Activated CD8-positive, alpha-beta memory T cell treated with anti-CD3 and anti-CD28 coated beads for 1 hour (primary cell): Measurements from ENCODE around the gene DAZAP1.

Experiments used
- DNase-seq, 2 donors: peaks; one replicate each; pipeline ENCODE4 v3.0.0-alpha.2; 2020; ENCODE audit warnings: low read depth in 1 of 2; ENCODE audit errors: extremely low read depth in 1 of 2

The DAZAP1 gene

DNA sequence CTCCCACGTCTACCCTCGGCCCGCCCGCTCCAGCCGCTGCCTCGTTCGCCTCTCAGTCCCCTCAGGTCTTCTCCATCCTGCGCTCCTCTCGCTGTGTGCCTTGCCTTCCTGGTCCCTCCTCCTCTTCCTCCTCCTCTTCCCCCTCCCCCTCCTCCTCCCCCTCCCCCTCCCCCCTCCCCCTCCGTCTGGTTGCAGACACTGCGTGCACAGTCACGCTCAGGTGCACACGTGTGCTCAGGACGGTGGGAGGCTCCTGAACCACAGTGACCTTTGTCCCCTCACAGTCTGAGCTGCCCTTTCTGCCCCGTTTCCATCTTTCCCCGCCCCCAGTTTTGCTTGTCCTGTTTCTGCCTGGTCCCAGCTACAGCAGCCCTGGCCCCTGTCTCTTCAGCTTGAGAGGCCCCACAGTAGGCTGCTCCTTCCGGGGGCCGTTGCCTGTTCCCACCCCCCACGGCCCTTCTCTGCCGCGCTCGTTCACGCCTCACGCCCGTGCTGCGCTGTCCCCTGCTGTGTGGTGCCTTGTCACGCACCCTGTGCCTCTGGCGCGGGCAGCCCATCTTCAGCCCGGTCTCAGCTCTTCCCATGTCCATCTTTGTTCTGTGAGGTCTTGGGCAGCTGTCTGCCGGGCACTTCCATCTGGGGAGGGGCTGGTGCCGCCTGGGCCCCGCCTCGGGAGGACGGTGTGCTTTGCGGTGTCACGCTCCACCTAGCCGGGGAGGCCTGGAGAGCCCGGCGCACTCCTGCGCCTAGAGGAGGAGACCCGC lies 17.0 kb downstream of the DAZAP1 start:
- no peak for DNase-seq

DNA sequence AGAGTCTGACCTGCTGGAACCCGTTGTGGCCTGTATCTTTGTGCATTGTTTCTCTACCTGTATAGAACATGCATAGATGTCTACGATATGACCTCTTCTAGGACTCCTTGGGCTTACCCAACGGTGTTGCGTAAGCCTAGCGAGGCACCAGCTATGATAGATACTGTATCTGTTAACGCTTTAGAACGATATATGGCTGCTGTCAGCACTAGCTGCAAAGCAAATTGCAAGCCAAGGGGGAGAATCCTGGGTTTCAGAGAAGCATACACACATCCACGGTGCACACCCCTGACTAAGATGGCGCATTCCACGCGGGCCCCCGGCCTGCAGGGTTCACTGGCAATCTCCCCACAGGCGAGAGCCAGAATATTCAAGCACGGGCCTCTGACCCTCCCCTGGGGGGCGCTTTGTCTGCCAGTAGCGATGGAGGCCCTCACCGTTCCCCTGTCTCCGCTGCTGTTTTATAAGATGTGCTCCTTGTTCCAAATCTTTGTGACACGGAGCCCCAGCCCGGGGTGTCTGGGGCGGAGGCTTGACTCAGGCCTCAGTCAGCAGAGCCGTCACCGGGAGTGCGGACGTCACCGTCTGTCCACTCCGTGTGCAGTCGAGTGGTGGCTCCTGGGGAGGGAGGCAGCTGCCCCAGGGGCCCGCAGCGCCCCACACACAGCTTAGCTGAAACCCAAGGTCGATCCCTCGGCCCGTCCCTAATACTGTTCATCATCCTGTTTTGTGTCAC lies 17.9 kb downstream of the DAZAP1 start:
- DNase-seq: no peak

DNA sequence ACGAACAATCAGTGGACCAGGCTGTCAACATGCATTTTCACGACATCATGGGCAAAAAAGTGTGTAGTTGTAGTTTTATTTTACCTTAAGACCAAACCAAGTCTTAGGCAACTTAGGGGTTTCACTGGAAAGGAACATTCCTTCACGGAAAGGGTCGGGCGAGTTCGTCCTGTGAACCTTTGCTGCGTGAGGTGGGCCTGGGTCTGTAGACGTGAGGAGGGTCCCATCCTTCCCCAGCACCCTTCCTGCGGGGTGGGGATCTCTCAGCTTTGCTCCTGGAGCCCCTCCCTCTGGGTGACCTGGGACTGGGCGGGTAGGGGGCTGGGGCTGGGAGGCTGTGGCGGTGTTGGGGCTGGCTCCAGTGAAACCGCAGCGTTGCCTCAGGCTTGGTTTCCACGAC lies 18.5 kb downstream of the DAZAP1 start:
- no peak for DNase-seq

- DNase-seq: no peak
Measured at GRCh38 chr19:1426736-1427135, 19.4 kb downstream of the DAZAP1 start.

- DNase-seq: no peak
Measured at GRCh38 chr19:1427221-1427920, 20.0 kb downstream of the DAZAP1 start.

- no peak for DNase-seq
Measured at GRCh38 chr19:1428738-1429391, 21.5 kb downstream of the DAZAP1 start.

DNA sequence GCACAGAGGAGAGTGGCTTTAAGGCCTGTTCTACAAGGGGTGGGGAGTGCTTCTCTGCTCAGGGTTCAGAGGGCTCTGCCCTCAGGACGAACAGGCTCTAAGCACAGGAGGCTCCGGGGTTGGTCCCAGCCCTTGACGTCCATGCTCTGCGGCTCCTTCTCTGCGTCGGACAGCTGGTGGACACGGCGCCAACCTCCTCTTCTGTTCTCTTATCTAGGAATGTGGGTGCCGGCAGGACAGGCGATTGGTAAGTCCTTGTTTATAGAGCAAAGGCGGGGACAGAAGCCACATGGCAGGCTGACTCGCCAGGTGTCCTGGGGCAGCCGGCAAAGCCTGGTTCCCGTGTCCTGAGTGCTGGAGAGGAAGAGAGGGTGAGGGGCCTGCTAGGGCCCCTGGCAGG lies 22.4 kb downstream of the DAZAP1 start:
- DNase-seq: no peak

DNA sequence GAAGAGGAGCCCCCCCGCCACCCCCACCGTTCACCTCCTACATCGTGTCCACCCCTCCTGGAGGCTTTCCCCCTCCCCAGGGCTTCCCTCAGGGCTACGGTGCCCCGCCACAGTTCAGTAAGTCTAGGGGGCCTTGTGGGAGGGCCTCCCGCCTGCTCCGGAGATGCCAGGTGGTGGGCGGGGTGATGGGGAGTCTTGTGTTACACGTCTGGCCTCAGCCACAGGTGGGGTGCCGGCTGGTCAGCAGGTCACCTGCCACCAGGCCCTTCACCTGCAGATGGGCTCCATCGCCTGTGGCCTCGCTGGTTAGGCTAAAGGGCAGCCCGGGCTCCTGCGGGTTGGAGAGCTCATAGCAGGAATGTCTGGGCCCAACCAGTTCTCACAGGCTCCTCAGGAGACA lies 22.9 kb downstream of the DAZAP1 start:
- DNase-seq: no peak

DNA sequence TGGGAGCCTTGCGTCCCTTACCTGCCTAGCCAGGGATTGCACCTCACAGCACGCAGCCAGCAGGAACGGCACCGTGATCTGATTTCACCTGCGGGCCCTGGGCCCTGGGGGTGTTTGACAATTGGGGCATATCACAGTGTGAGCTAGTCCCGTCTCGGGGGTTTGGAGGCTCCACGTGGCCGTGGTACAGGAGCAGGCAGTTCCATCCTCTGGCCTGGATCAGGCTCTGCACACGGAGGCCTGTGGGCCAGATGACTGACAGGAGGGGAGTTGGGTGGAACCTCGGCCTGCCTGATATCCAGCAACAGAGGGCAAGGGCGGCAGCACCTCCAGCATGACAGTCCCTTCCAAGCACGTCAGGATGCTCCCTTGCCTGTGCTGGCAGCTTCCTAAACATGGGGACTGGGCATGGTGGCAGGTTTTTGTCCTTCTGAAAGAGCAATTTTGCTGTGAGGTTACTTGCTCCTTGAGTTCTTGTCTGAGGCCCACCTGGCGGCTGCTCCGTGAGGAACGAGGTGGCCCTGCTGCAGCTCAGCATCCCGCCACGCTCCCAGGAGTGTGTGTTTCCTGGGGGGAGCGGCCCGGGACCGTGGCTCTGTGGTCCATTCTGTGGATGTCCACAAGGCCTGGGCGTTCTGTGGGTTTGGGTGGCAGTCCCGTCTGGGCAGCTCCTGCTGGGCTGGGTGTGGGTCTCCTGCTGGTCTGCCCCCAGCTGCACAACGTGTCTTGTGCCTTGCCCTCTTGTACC lies 24.5 kb downstream of the DAZAP1 start:
- no peak for DNase-seq

- DNase-seq: no peak
Measured at GRCh38 chr19:1432507-1432887, 25.1 kb downstream of the DAZAP1 start.

- no peak for DNase-seq
Measured at GRCh38 chr19:1433119-1434039, 26.0 kb downstream of the DAZAP1 start.

GRCh38 chr19:1434040-1434366 lies 26.6 kb downstream of the DAZAP1 start:
- DNase-seq: no peak

GRCh38 chr19:1434577-1435060 lies 27.2 kb downstream of the DAZAP1 start:
- DNase-seq: no peak

- DNase-seq: no peak
Measured at GRCh38 chr19:1435378-1435989, 28.1 kb downstream of the DAZAP1 start.

DNA sequence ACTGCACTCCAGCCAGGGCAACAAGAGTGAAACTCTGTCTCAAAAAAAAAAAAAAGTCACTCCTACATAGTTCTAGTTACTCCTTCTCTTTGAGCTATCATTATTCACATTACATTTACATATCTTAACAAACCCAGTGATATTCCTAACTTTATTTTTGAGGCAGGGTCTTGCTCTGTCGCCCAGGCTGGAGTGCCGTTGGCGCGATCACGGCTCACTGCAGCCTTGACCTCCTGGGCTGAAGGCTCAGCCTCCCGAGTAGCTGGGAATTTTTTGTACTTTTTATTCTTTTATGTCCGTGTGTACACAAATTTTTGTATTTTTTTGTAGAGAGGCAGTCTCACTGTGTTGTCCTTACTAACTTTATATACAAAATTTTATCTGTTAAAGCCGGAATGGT lies 30.2 kb downstream of the DAZAP1 start:
- no peak for DNase-seq

DNA sequence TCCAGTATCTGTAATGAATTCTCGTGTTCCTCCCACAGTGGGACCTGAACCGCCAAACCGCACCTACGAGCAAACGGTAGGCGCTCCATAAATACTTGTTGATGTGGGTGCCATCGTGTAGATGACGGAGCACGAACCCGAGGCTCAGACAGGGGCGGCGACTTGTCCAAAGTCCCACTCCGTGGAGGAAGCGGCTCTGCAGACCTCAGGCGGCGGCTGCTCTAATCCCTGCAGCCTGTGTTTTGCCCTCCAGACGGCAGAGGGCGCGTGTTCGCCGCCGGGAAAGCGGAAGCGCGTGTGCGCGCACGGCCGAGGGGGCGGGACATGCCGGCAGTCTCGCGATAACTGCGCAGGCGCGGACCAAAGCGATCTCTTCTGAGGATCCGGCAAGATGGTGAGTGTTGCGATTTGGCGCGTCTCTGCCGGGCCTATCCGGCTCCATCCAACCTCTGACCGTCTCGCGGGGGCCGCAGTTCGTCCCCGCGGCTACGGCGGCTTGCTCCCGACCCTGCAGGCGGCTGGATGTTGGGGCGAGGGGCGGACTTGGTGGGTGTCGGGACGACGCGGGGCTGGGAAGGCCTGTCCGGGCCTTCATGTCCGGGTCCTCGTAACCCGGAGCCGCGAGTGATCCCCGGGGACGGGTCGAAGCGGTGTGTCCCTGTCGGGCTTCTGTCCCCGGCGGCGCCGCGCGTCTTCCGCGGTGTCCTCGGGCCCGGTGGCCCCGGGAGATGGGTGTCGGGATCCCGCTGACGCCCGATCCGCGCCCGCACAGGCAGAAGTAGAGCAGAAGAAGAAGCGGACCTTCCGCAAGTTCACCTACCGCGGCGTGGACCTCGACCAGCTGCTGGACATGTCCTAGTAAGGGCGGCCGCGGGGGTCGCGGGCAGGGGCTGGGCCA lies 30.9 kb downstream of the DAZAP1 start, which contains the start of gene RPS15:
Gene RPS15, plus strand, starts transcription at position 362 of the 898 bp plus-strand sequence. Its CDS starts 30 bp downstream, at position 392.
- DNase-seq: peak; percentile 89 to 96

DNA sequence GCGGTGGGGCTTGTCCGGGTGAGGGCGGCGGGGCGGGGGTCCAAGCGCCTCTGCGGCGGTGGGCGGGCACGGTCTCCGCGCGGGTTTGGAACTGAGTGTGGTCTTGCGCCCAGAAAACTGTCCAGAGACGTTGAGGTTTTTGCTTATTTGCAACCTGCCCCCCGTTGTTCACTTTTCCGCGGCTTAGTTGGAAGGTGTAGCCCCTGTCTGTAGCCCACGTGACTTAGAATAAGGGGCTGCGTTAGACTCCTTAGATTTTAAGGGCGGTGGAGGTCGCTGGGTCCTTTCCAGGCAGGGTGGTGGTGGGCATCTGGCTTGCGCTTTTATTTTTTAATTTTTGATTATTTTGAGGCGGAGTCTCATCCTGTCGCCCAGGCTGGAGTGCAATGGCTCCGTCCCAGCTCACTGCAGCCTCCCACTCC lies 31.6 kb downstream of the DAZAP1 start:
- no peak for DNase-seq
